SU-DHL-6 (cell line): ENCODE measurements around the gene CREB3L4.
"Not testable (repeated sequence)": the region's sequence is repeated elsewhere in the genome, so short reads cannot be mapped to it uniquely, and the experiment has no call there.

ENCODE experiments used
- H2AFZ ChIP-seq: fragments of 200-600 bp; sonication (generic); 2 replicates; pipeline ENCODE4 v1.6.1; 2014; ENCODE audit warnings: low read depth, mild to moderate bottlenecking, moderate library complexity, mixed read lengths, antibody characterized with exemption, low read length; ENCODE audit not compliant: severe bottlenecking
- H3F3A ChIP-seq: fragments of 200-600 bp; shearing (Covaris generic); 2 replicates; pipeline ENCODE4 v1.6.0; 2016; ENCODE audit warnings: antibody characterized with exemption, mild to moderate bottlenecking; ENCODE audit not compliant: insufficient read depth
- H3K27ac ChIP-seq: fragments of 200-600 bp; sonication (generic); 2 replicates; pipeline ENCODE4 v1.5.1; 2016; ENCODE audit warnings: low read depth, mild to moderate bottlenecking, low read length, moderate library complexity, mixed read lengths
- H3K27me3 ChIP-seq: fragments of 200-600 bp; sonication (generic), shearing (Covaris generic); 2 replicates; pipeline ENCODE4 v1.6.0; 2014; ENCODE audit warnings: mild to moderate bottlenecking, low read length
- H3K36me3 ChIP-seq: fragments of 200-600 bp; sonication (generic); 2 replicates; pipeline ENCODE4 v1.6.1; 2014; ENCODE audit warnings: mild to moderate bottlenecking, low read length, mixed read lengths
- H3K4me2 ChIP-seq: fragments of 300-600, 200-600 bp; shearing (Covaris generic), sonication (generic); 2 replicates; pipeline ENCODE4 v1.6.0; 2014; ENCODE audit warnings: low read length, low read depth, mild to moderate bottlenecking; ENCODE audit not compliant: poor library complexity, severe bottlenecking
- H3K4me3 ChIP-seq: fragments of 200-600 bp; sonication (generic); 2 replicates; pipeline ENCODE4 v1.5.1; 2014; ENCODE audit warnings: antibody characterized with exemption, low read length, mild to moderate bottlenecking, mixed read lengths; ENCODE audit not compliant: insufficient read depth, poor library complexity, severe bottlenecking
- H3K79me2 ChIP-seq: fragments of 200-600 bp; sonication (generic); 2 replicates; pipeline ENCODE4 v1.6.1; 2014; ENCODE audit warnings: mild to moderate bottlenecking, low read length, moderate library complexity; ENCODE audit not compliant: insufficient read depth
- H3K9ac ChIP-seq: fragments of 200-600 bp; sonication (generic); 2 replicates; pipeline ENCODE4 v1.7.0; 2014; ENCODE audit warnings: mild to moderate bottlenecking, low read length
- H3K9me2 ChIP-seq: fragments of 200-600 bp; sonication (generic); replicated peaks from 2 replicates; pipeline ENCODE4 v1.6.1; 2014; ENCODE audit warnings: low read length; ENCODE audit not compliant: insufficient read depth
- H3K9me3 ChIP-seq: fragments of 200-600 bp; sonication (generic); 2 replicates; pipeline ENCODE4 v1.6.1; 2014; ENCODE audit warnings: low read length, mixed read lengths; ENCODE audit not compliant: insufficient read depth
- H4K20me1 ChIP-seq: fragments of 200-600 bp; sonication (generic); 2 replicates; pipeline ENCODE4 v1.6.1; 2014; ENCODE audit warnings: low read depth, mild to moderate bottlenecking, antibody characterized with exemption, low read length, moderate library complexity, mixed read lengths
- EZH2phosphoT487 ChIP-seq: fragments of 200-600 bp; sonication (generic), shearing (Covaris generic); conservative IDR thresholded peaks from 2 replicates; pipeline ENCODE4 v1.6.1; 2018; ENCODE audit warnings: mild to moderate bottlenecking, antibody characterized with exemption, low read length, moderate library complexity, mixed read lengths
- TF ChIP-seq, protein P1 (sequence below): fragments of 200-600 bp; sonication (generic); IDR thresholded peaks from one replicate; pipeline ENCODE4 v1.5.1; 2017; ENCODE audit warnings: antibody characterized with exemption, mild to moderate bottlenecking, low read length, moderate library complexity; ENCODE audit not compliant: insufficient read depth, poor library complexity, severe bottlenecking

The CREB3L4 gene

DNA sequence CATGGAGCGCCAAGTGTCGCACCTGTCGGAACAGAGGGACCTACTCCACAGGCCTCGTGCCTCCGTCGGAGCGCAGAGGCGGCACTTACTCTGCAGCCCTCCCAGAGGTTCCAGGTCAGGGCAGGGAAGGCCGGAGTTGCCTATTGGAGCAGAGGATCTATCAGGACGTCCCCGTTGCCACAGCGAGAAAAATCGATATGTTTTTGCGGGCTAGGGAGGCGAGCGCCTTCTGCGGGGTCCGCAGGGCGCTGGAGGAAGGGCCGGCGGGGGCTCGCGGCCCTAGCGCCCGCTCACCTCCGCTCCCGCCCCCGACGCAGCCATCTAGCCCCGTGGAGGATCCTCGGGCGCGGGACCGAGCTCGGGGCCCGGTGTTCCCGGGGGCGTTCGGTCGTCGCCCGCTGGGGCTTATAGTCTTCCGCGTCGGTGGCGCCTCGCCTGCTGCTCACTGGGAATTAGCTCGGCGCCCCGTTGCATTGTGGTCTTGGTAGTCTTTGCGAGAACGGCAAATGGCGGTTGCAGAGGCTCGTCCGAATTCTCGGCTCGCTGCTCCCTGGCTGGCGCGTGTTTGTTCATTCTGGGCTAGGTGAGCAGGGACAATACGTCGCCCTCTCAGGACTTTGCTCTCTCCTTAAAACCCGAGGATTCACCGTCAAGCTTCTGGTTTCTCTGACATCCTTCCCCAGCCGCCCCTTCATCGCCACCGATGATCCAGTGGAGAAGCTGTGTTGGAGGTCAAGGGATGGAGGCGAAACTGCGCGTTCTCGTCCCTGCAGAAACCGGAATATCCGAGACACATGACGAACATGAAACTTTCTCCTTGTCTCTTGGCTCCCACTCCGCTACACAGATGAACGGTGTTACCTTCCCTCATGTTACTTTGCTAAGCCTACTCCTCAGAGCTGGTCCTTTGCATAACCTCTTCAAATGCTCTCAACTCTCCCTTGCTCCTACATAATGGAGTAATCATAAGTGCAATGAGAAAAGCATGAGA is 9.8 kb downstream of the CREB3L4 start, which contains the start of gene JTB:
TSS of gene JTB (minus strand) at position 425 of the 991 bp plus-strand sequence. CDS start at position 3, 422 bp downstream.
- H3K4me3 ChIP-seq: peak within 1 kb of the TSS; percentile 92
- no peaks in the 10 kb centered on the region for H3K27me3 ChIP-seq
- no peaks in the 10 kb centered on the region for H4K20me1 ChIP-seq
- no peaks in the 10 kb centered on the region for H3K9me3 ChIP-seq
- H3K79me2 ChIP-seq: peaks cover 21% of the 10 kb centered on the region
- H3K36me3 ChIP-seq: no peaks in the 10 kb centered on the region; the same call in 1 of the 2 replicates
- TF ChIP-seq EZH2phosphoT487: no peak
- TF ChIP-seq, protein P1, sequence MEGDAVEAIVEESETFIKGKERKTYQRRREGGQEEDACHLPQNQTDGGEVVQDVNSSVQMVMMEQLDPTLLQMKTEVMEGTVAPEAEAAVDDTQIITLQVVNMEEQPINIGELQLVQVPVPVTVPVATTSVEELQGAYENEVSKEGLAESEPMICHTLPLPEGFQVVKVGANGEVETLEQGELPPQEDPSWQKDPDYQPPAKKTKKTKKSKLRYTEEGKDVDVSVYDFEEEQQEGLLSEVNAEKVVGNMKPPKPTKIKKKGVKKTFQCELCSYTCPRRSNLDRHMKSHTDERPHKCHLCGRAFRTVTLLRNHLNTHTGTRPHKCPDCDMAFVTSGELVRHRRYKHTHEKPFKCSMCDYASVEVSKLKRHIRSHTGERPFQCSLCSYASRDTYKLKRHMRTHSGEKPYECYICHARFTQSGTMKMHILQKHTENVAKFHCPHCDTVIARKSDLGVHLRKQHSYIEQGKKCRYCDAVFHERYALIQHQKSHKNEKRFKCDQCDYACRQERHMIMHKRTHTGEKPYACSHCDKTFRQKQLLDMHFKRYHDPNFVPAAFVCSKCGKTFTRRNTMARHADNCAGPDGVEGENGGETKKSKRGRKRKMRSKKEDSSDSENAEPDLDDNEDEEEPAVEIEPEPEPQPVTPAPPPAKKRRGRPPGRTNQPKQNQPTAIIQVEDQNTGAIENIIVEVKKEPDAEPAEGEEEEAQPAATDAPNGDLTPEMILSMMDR: no peak
- peak within 1 kb of the TSS; percentile 97 for H2AFZ ChIP-seq
- peak within 1 kb of the TSS; percentile 92 for H3K4me2 ChIP-seq
- peak within 1 kb of the TSS; percentile 68 for H3K27ac ChIP-seq
- no peaks in the 10 kb centered on the region for H3K9me2 ChIP-seq
- 0 out of 2 replicates have a peak, but pooled peaks cover 6% of the 10 kb centered on the region for H3F3A ChIP-seq
- peak within 1 kb of the TSS; percentile 93 for H3K9ac ChIP-seq

DNA sequence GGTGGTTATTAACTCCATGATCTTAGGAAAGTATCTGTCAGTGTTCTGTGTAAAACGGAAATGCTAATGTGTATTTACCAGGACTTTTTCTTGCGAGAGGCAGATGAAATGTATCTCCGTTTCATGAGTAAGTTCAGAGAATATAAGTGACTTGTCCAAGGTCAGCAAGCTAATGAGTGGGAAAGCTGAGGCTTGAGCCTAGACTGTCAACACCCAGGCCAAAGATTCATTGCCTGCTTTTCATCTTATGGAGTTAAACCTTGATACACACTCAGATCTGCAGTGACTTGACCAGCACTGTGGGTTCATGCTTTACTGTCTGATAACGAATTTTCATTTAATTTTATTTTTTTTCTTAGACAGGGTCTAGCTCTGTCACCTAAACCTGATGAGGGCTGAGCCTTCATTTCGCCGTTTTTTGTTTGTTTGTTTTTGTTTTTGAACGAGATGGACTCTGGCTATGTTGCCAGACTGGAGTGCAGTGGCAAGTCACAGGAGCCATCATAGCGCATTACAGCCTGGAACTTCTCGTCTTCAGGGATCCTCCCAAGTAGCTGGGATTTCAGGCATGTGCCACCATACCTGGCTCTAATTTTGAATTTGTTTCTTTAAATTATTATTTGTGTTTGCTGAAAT is 10.7 kb downstream of the CREB3L4 start:
- H3K27me3 ChIP-seq: no peaks in the 10 kb centered on the region
- H3K9me3 ChIP-seq: no peaks in the 10 kb centered on the region
- H3K9ac ChIP-seq: peak overlapping the region; percentile 93
- H3K27ac ChIP-seq: peak overlapping the region; percentile 68; the same call in 1 of the 2 replicates
- TF ChIP-seq, protein P1: no peak
- no peak for TF ChIP-seq EZH2phosphoT487
- H3K4me2 ChIP-seq: peak overlapping the region; percentile 92
- no peaks in the 10 kb centered on the region for H3K9me2 ChIP-seq
- peaks cover 21% of the 10 kb centered on the region for H3K79me2 ChIP-seq
- H4K20me1 ChIP-seq: no peaks in the 10 kb centered on the region
- H2AFZ ChIP-seq: peak overlapping the region; percentile 97
- H3F3A ChIP-seq: 0 out of 2 replicates have a peak, but pooled peaks cover 6% of the 10 kb centered on the region
- H3K36me3 ChIP-seq: no peaks in the 10 kb centered on the region; the same call in 1 of the 2 replicates
- H3K4me3 ChIP-seq: peak overlapping the region; percentile 92

DNA sequence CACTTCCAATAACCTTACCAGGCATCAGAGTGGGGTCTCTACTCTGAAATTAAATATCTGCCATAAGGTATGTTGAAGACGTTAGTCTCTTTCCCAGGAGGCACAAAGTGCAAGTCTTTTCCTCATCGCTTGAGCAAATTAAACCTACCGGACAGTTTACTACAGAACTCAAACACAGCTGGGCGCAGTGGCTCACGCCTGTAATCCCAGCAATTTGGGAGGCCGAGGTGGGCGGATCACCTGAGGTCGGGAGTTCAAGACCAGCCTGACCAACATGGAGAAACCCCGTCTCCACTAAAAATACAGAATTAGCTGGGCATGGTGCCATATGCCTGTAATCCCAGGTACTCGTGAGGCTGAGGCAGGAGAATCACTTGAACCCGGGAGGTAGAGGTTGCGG is 11.4 kb downstream of the CREB3L4 start:
- H3K4me2 ChIP-seq: peak overlapping the region; percentile 92
- not testable (repeated sequence) for H3K4me3 ChIP-seq, H3F3A ChIP-seq, H3K27ac ChIP-seq, H3K9me2 ChIP-seq, H3K27me3 ChIP-seq, H3K36me3 ChIP-seq, H2AFZ ChIP-seq, H3K9me3 ChIP-seq, H4K20me1 ChIP-seq
- H3K9ac ChIP-seq: peak overlapping the region; percentile 93; the same call in 1 of the 2 replicates
- peaks cover 21% of the 10 kb centered on the region for H3K79me2 ChIP-seq

DNA sequence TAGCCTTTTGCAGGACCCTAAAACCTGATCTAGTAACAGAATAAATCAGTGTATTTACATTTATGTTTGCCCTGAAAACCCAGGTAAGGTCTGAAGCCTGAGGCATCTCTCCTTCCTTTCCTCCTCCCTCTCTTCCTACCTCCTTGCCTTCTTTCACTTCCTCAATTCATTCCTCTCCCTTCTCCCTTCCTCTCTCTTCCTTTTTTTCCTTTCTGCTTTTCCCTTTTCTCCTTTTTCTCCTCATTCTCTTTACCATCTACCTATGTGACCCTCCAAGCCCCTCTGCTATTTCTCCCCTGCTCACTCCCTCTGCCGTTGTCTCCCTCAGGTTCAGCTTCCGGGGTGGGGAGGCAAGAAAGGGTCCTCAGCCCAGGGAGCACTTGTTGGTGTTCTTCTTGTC is 14.0 kb downstream of the CREB3L4 start:
- not testable (repeated sequence) for H3K4me3 ChIP-seq, H2AFZ ChIP-seq, H4K20me1 ChIP-seq, H3K9ac ChIP-seq, H3K27me3 ChIP-seq, H3K9me2 ChIP-seq, H3K79me2 ChIP-seq, H3K36me3 ChIP-seq, H3K9me3 ChIP-seq, H3K4me2 ChIP-seq, H3F3A ChIP-seq, H3K27ac ChIP-seq
